ENCODE results near the gene TEAD3. TPM values are rescaled to one million over a fixed set of nuclear protein-coding genes. Genes with fewer than 3 reads are reported as not detected.

TEAD3 gene
- polyA plus RNA-seq, 1 donor from 2014 or later, result 0.10 TPM

DNA sequence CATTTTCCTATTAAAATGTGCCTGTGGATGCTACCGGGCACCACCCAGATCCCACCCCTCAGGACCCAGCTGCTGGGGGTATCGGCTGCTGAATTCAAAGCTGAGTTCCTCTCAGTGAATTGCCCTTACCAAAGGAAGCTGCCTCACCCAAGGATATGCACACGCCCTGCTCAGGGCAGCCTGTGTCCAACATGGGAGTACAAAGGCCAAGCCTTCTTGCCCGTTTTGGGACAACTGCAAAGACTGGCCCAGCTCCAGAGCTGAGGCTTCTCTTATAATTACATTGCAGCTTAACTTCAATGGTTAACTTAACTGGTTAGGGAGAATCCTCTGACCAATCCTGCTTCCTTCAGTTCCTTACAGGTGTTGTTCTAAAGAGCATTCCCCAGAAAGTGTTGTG, 64.6 kb downstream of the TEAD3 start:
- TF ChIP-seq, protein P1, sequence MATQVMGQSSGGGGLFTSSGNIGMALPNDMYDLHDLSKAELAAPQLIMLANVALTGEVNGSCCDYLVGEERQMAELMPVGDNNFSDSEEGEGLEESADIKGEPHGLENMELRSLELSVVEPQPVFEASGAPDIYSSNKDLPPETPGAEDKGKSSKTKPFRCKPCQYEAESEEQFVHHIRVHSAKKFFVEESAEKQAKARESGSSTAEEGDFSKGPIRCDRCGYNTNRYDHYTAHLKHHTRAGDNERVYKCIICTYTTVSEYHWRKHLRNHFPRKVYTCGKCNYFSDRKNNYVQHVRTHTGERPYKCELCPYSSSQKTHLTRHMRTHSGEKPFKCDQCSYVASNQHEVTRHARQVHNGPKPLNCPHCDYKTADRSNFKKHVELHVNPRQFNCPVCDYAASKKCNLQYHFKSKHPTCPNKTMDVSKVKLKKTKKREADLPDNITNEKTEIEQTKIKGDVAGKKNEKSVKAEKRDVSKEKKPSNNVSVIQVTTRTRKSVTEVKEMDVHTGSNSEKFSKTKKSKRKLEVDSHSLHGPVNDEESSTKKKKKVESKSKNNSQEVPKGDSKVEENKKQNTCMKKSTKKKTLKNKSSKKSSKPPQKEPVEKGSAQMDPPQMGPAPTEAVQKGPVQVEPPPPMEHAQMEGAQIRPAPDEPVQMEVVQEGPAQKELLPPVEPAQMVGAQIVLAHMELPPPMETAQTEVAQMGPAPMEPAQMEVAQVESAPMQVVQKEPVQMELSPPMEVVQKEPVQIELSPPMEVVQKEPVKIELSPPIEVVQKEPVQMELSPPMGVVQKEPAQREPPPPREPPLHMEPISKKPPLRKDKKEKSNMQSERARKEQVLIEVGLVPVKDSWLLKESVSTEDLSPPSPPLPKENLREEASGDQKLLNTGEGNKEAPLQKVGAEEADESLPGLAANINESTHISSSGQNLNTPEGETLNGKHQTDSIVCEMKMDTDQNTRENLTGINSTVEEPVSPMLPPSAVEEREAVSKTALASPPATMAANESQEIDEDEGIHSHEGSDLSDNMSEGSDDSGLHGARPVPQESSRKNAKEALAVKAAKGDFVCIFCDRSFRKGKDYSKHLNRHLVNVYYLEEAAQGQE (IDR thresholded peaks at IDR 0.05; ENCODE audit: borderline replicate concordance), result no peak
- no peak for TF ChIP-seq TAF1 (IDR thresholded peaks at IDR 0.05; ENCODE audit: low read depth)
- TF ChIP-seq MXI1 (conservative IDR thresholded peaks at IDR 0.05; ENCODE audit: poor library complexity, severe bottlenecking), result no peak
- no peak for TF ChIP-seq RAD21 (conservative IDR thresholded peaks at IDR 0.05)
- TF ChIP-seq EZH2 (IDR thresholded peaks at IDR 0.05; ENCODE audit: borderline replicate concordance, insufficient read depth, low read length, poor library complexity, severe bottlenecking), result no peak
- no peak for TF ChIP-seq EP300 (conservative IDR thresholded peaks at IDR 0.05; ENCODE audit: poor library complexity, severe bottlenecking)
- no peak for TF ChIP-seq SMC3 (conservative IDR thresholded peaks at IDR 0.05; ENCODE audit: poor library complexity)
- TF ChIP-seq, protein P2, sequence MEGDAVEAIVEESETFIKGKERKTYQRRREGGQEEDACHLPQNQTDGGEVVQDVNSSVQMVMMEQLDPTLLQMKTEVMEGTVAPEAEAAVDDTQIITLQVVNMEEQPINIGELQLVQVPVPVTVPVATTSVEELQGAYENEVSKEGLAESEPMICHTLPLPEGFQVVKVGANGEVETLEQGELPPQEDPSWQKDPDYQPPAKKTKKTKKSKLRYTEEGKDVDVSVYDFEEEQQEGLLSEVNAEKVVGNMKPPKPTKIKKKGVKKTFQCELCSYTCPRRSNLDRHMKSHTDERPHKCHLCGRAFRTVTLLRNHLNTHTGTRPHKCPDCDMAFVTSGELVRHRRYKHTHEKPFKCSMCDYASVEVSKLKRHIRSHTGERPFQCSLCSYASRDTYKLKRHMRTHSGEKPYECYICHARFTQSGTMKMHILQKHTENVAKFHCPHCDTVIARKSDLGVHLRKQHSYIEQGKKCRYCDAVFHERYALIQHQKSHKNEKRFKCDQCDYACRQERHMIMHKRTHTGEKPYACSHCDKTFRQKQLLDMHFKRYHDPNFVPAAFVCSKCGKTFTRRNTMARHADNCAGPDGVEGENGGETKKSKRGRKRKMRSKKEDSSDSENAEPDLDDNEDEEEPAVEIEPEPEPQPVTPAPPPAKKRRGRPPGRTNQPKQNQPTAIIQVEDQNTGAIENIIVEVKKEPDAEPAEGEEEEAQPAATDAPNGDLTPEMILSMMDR (IDR thresholded peaks at IDR 0.05; ENCODE audit: poor library complexity, severe bottlenecking), result no peak
- TF ChIP-seq POLR2AphosphoS5 (IDR thresholded peaks at IDR 0.05), result no peak
- Histone ChIP-seq H3F3A (ENCODE audit: insufficient read depth, low read length, poor library complexity, severe bottlenecking) (no peaks in the 10 kb centered on the region), H3K27me3 (ENCODE audit: insufficient read depth, low read depth, low read length) (no peaks in the 10 kb centered on the region), H3K9me2 (ENCODE audit: insufficient read depth, low read length) (no peaks in the 10 kb centered on the region), H3K36me3 (ENCODE audit: insufficient read depth, low read length) (no peaks in the 10 kb centered on the region), H2AFZ (ENCODE audit: low read depth, low read length) (no peak overlapping the region), H4K20me1 (ENCODE audit: insufficient read depth) (no peaks in the 10 kb centered on the region), H3K4me3 (ENCODE audit: low read length) (no peak overlapping the region), H3K9ac (ENCODE audit: low read length) (no peak overlapping the region), H3K4me2 (ENCODE audit: low read length) (no peak overlapping the region), H3K79me2 (replicated peaks; ENCODE audit: insufficient read depth, low read length) (no peaks in the 10 kb centered on the region), H3K27ac (ENCODE audit: low read length) (no peak overlapping the region), H3K9me3 (ENCODE audit: low read length) (no peaks in the 10 kb centered on the region)

DNA sequence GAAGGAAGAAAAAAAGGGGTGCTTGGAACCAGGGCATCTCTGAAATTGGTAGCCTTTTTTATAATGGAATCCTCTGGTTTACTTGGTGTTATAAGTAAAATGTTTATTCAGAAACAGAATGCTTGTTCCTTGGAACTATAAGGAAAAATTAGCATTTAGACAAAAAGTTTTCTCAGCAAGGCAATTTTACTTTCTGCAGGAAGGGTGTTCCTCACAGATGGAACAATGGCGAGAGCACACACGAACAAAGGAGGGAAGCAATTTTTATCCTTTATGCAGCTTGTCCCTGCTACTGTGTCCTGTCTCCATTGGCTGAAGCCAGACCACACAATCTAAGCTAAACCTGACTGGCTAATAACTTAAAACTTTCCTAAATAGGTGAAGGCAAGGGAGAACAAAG, 67.4 kb downstream of the TEAD3 start:
- Histone ChIP-seq H2AFZ (ENCODE audit: low read depth, low read length) (no peak overlapping the region), H3F3A (ENCODE audit: insufficient read depth, low read length, poor library complexity, severe bottlenecking) (no peaks in the 10 kb centered on the region), H3K79me2 (replicated peaks; ENCODE audit: insufficient read depth, low read length) (no peaks in the 10 kb centered on the region)

More for the DNA sequence above, 67.4 kb downstream of the TEAD3 start:
- Histone ChIP-seq H3K9ac (ENCODE audit: low read length) (no peak overlapping the region), H3K9me2 (ENCODE audit: insufficient read depth, low read length) (no peaks in the 10 kb centered on the region), H3K4me3 (ENCODE audit: low read length) (no peak overlapping the region), H3K9me3 (ENCODE audit: low read length) (no peaks in the 10 kb centered on the region), H3K27me3 (ENCODE audit: insufficient read depth, low read depth, low read length) (no peaks in the 10 kb centered on the region), H3K4me2 (ENCODE audit: low read length) (no peak overlapping the region), H3K36me3 (ENCODE audit: insufficient read depth, low read length) (no peaks in the 10 kb centered on the region), H3K27ac (ENCODE audit: low read length) (no peak overlapping the region), H4K20me1 (ENCODE audit: insufficient read depth) (no peaks in the 10 kb centered on the region)
- TF ChIP-seq SMC3 (conservative IDR thresholded peaks at IDR 0.05; ENCODE audit: poor library complexity) (no peak), RAD21 (conservative IDR thresholded peaks at IDR 0.05) (no peak), MXI1 (conservative IDR thresholded peaks at IDR 0.05; ENCODE audit: poor library complexity, severe bottlenecking) (no peak), EZH2 (IDR thresholded peaks at IDR 0.05; ENCODE audit: borderline replicate concordance, insufficient read depth, low read length, poor library complexity, severe bottlenecking) (no peak), POLR2AphosphoS5 (IDR thresholded peaks at IDR 0.05) (no peak), TAF1 (IDR thresholded peaks at IDR 0.05; ENCODE audit: low read depth) (no peak), EP300 (conservative IDR thresholded peaks at IDR 0.05; ENCODE audit: poor library complexity, severe bottlenecking) (no peak)
- TF ChIP-seq, protein P2 (IDR thresholded peaks at IDR 0.05; ENCODE audit: poor library complexity, severe bottlenecking), result no peak
- TF ChIP-seq, protein P1 (IDR thresholded peaks at IDR 0.05; ENCODE audit: borderline replicate concordance), result no peak

All from neural cell (in vitro differentiated cells).